HG03378 (cell line): ENCODE data around the gene PPP6R3.
"Not testable (repeated sequence)": the region's sequence is repeated elsewhere in the genome, so short reads cannot be mapped to it uniquely, and the experiment has no call there.

Experiments used
- ATAC-seq: cut with Tn5 transposase; IDR thresholded peaks from one replicate; pipeline ENCODE4 v1.9.1; 2021; ENCODE audit warnings: mild to moderate bottlenecking, moderate library complexity; ENCODE audit not compliant: unreplicated experiment

Gene PPP6R3

GRCh38 chr11:68639322-68639721 is 178.8 kb downstream of the PPP6R3 start:
- ATAC-seq = not testable (repeated sequence)

GRCh38 chr11:68641880-68642279 is 181.3 kb downstream of the PPP6R3 start:
- no peak for ATAC-seq

GRCh38 chr11:68643585-68643984 is 183.0 kb downstream of the PPP6R3 start:
- ATAC-seq = no peak

GRCh38 chr11:68646832-68647231 is 186.3 kb downstream of the PPP6R3 start:
- no peak for ATAC-seq

GRCh38 chr11:68649851-68650555 is 189.5 kb downstream of the PPP6R3 start:
- ATAC-seq = no peak

GRCh38 chr11:68650801-68651200 is 190.2 kb downstream of the PPP6R3 start:
- no peak for ATAC-seq

- ATAC-seq = no peak
Observed at GRCh38 chr11:68651208-68651984, 190.8 kb downstream of the PPP6R3 start.

- ATAC-seq = no peak
Observed at GRCh38 chr11:68651985-68652682, 191.6 kb downstream of the PPP6R3 start.

- ATAC-seq = no peak
Observed at GRCh38 chr11:68652683-68653156, 192.2 kb downstream of the PPP6R3 start.

GRCh38 chr11:68653486-68654430 is 193.2 kb downstream of the PPP6R3 start:
- ATAC-seq = no peak

GRCh38 chr11:68654978-68655377 is 194.4 kb downstream of the PPP6R3 start:
- no peak for ATAC-seq

- no peak for ATAC-seq
Observed at GRCh38 chr11:68655406-68655805, 194.9 kb downstream of the PPP6R3 start.

GRCh38 chr11:68655806-68656205 is 195.3 kb downstream of the PPP6R3 start:
- ATAC-seq = no peak

- ATAC-seq = no peak
Observed at GRCh38 chr11:68657021-68657780, 196.6 kb downstream of the PPP6R3 start.

- ATAC-seq = no peak
Observed at GRCh38 chr11:68658097-68658496, 197.5 kb downstream of the PPP6R3 start.

GRCh38 chr11:68658661-68659060 is 198.1 kb downstream of the PPP6R3 start:
- ATAC-seq = no peak

GRCh38 chr11:68659158-68659921 is 198.8 kb downstream of the PPP6R3 start:
- ATAC-seq = no peak

GRCh38 chr11:68660066-68660810 is 199.7 kb downstream of the PPP6R3 start:
- ATAC-seq = no peak
